HG03135 (cell line): ENCODE data around the gene SH3PXD2B.
"Not testable (repeated sequence)": the region's sequence is repeated elsewhere in the genome, so short reads cannot be mapped to it uniquely, and the experiment has no call there.

Experiments
- ATAC-seq: cut with Tn5 transposase; IDR thresholded peaks from one replicate; pipeline ENCODE4 v1.9.1; 2021; ENCODE audit warnings: mild to moderate bottlenecking, moderate library complexity; ENCODE audit not compliant: unreplicated experiment

SH3PXD2B gene

GRCh38 chr5:172403817-172404216 lies 50.5 kb downstream of the SH3PXD2B start:
- no peak for ATAC-seq

DNA sequence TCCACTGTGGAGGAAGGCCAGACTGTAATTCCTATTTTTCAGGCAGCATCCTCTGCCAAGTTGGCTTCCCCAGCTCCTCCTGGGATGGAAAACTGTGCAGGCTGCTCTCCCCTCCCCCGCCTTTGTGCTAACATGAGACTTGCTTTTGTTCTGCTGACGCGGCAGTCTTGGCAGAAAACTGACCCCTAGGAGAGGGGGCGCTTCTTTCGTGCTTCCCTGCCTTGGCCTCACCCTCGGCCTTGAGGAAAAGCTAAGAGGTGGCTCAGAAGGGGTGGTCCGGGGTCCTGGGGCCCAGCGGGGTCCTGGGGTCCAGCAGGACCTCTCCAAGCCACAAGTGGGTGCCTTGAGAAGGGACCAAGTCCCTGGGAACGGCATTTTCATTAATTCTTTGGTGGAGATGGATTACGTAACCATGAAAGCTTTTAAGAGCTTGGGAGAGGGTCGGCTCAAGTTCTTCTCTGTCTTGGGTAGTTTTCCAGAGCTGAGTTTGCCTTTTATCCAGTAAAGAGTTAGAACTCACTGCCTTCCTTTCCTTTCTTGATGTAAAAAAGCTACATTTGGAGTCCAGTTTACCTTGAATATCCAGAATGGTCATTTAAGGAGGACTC lies 51.0 kb downstream of the SH3PXD2B start:
- no peak for ATAC-seq

- no peak for ATAC-seq
These were observed 51.7 kb downstream of the SH3PXD2B start for GRCh38 chr5:172402531-172403188.

- ATAC-seq = not testable (repeated sequence)
These were observed 52.3 kb downstream of the SH3PXD2B start for GRCh38 chr5:172402031-172402430.

- ATAC-seq = no peak
These were observed 54.5 kb downstream of the SH3PXD2B start for GRCh38 chr5:172399826-172400225.

DNA sequence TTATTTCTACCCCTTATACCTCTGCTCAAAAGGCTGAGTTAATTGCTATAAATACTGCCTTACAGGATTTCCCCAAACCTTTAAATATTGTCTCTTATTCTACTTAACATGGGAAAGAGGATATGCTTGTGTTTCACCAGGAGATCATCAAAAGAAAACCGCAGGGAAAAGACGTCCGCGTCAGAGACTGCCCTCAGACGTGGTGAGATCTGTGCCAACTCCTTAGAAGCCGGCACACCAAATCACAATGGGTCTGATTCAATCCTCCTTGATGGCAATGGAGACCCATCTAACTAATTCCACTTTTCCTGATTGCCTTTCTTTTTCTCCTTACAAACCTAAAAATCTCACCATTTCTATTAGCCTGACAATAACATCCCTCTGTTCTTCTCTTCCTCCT lies 55.0 kb downstream of the SH3PXD2B start:
- ATAC-seq = no peak

DNA sequence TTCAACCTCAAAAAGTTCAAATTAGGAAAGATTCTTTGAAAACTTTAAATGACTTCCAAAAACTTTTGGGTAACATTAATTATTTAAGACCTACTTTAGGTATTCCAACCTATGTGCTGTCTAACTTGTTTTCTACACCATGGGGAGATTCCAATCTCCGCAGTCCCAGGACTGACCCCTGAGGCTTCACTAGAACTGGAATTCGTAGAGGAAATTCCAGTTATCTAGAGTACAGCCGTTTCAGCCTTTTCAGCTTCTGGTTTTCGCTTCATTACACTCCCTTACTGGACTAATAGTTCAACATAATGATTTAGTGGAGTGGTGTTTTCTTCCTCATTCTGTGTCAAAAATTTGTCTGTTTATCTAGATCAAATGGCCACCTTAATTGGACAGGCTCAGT lies 55.7 kb downstream of the SH3PXD2B start:
- not testable (repeated sequence) for ATAC-seq

DNA sequence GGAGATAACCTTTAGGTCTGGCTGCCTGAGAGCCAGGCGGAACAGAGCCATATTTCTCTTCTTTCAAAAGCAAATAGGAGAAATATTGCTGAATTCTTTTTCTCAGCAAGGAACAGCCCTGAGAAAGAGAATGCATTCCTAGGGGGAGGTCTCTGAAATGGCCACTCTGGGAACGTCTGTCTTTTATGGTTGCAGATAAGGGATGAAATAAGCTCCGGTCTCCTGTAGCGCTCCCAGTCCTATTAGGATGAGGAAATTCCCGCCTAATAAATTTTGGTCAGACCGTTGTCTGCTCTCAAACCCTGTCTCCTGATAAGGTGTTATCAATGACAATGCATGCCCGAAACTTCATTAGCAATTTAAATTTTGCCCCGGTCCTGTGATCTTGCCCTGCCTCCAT lies 57.3 kb downstream of the SH3PXD2B start:
- not testable (repeated sequence) for ATAC-seq

DNA sequence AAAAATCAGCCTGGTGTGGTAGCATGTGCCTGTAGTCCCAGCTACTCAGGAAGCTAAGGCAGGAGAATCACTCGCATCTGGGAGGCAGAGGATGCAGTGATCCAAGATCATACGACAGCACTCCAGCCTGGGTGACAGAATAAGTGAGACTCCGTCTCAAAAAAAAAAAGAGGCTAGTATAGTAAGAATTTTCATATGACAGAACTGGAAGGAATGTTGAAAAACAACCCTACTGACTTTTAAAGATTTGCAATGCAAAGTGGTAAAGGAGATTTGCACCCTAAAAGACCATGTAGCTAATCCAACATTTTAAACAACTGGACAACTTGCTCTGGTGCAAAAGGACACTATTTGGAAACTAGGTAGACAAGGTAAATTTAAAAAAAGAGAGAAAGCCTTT lies 58.1 kb downstream of the SH3PXD2B start:
- no peak for ATAC-seq

GRCh38 chr5:172395483-172395882 lies 58.8 kb downstream of the SH3PXD2B start:
- ATAC-seq = no peak

DNA sequence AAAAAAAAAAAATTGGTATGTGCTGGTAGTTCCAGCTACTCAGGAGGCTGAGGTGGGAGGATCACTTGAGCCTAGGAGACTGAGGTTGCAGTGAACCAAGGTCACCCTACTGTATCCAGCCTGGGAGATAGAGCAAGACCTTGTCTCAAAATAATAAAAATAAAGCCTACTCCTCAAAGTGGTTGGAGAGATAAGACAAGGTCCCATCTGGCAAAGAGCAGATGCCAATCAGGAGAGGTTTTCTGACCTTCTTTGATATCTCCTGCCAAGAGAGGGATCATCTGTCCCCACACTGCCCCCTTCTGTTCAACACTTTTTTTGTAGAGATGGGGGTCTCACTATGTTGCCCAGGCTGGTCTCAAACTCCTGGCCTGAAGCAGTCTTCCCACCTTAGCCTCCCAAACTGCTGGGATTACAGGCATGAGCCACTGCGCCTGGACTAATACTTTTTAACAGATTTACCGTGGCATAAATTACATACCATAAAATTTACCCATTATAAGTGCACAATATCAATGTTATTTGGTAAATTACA lies 64.7 kb downstream of the SH3PXD2B start:
- ATAC-seq = no peak

GRCh38 chr5:172388246-172388733 lies 66.0 kb downstream of the SH3PXD2B start:
- ATAC-seq = no peak

DNA sequence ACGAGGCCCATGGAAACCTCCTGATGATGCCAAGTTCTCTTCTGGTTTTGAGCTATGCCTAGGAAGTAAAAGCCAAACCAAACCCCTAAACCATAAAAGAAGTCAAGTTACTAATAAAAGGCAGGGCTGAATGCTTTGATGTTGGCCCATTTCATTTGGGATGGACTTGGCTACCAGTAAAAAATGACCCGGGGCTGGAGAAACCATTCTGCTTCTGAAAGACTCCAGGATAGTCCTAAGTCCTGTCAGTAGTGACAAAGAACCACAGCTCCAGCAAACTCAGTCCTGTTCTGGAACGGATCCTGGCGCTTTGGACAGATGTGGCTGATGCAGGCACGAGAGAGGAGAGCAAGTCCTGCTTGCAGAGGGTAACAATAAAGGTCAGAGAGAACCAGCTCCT lies 68.6 kb downstream of the SH3PXD2B start:
- no peak for ATAC-seq

- ATAC-seq = no peak
These were observed 69.2 kb downstream of the SH3PXD2B start for GRCh38 chr5:172385010-172385563.

DNA sequence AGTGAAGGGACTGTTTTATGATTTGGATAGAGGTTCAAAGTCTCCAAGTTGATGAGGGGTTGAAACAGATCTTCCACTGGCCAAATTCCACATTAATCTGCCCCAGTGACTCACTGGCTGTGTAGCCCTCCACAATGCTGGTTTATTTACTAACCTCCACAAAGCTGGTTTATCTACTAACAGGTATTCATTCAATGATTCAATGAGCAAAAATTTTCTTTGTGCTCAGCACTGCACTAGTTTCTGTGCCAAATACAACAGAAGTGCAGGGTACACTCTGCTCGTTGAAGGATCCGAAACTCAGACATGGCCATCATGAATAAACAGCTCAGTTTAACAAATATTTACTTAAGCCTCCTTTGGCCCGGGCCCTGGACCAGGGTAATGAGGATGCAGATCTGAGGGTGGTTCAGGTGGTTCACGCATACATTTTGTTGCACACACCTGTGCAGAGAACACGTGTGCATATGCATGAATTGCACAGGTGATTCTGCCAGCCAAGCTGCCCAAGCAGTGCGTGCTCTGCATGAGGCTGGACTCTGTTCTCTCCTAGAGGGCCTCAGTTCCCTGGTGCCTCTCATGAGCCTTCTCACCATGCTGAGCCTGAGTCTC lies 71.0 kb downstream of the SH3PXD2B start:
- no peak for ATAC-seq

GRCh38 chr5:172380987-172381643 lies 73.2 kb downstream of the SH3PXD2B start:
- no peak for ATAC-seq

DNA sequence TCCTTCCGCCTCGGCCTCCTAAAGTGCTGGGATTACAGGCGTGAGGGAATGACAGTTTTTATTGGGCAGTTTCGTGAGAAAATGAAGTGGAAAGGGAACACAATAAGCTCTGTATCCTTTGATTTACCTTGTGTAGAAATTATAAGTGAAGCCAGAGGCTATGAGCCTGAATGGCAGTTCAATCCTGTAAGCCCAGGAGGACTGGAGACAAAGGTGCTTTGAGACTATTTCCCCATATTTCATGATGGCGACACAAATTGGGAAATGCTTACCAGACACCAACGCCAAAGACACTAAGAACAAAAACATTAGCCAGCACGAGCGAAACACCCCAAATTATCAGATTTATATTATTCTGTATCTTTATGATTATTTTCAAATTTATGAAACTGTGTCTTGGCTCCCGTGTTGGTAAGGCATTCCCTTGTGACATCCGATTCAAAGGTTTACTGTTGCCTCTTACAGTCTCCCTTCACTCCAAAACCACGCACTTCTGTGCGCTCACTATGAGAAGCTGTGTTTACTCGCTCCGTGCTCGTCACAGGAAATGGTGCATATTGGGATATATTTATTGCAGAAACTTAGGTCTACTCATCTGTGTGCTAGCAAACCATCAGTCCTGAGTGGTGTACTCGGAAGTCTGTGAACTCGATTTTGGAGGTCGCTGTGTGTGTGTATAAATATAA lies 73.9 kb downstream of the SH3PXD2B start:
- no peak for ATAC-seq

GRCh38 chr5:172379481-172379880 lies 74.8 kb downstream of the SH3PXD2B start:
- ATAC-seq = no peak

GRCh38 chr5:172377856-172378255 lies 76.5 kb downstream of the SH3PXD2B start:
- ATAC-seq = no peak

- ATAC-seq = no peak
These were observed 76.9 kb downstream of the SH3PXD2B start for GRCh38 chr5:172377438-172377837.

GRCh38 chr5:172374783-172375182 lies 79.5 kb downstream of the SH3PXD2B start:
- no peak for ATAC-seq
